GM18907 (cell line): Measurements from ENCODE around the gene HSPB1.
A peak's percentile ranks its signal among the peaks of the same experiment; 100 is the strongest.
"Not testable (repeated sequence)": the region's sequence is repeated elsewhere in the genome, so short reads cannot be mapped to it uniquely, and the experiment has no call there.

Source experiments
- ATAC-seq: cut with Tn5 transposase; IDR thresholded peaks from one replicate; pipeline ENCODE4 v1.9.1; 2021; ENCODE audit warnings: mild to moderate bottlenecking, moderate library complexity; ENCODE audit not compliant: unreplicated experiment

The HSPB1 gene

DNA sequence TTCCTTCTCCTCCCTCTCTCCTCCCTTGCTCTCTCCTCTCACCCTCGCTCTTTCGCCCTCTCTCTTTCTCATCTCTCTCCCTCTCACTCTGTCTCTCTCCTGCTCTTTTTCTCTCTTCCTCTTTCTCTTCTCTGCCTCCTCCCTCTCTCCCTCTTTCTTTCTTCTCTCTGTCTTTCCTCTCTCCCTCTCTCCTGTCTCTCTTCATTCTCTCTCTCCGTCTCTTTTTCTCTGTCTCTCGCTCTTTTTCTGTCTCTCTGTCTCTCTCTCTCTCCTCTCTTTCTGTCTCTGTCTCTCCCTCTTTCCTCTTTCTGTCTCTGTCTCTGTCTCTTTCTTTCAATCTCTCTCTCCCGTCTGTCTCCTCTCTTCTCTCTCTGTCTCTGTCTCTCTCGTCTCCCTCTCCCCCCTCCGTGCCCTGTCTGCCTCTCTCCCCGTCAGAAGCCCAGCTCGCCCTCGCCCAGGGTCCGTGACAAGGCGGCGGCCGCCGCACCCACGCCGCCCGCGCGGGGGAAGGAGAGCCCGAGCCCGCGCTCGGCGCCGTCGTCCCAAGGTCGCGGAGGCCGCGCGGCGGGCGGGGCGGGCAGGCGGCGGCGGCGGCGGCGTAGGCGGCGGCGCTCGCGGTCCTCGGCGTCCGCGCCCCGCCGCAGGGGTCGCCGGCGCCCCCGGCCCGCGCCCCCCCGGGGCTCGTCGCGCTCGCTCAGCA, 21.3 kb upstream of the HSPB1 start:
- no peak for ATAC-seq

- ATAC-seq, result no peak
These were observed 20.6 kb upstream of the HSPB1 start for GRCh38 chr7:76281706-76282343.

DNA sequence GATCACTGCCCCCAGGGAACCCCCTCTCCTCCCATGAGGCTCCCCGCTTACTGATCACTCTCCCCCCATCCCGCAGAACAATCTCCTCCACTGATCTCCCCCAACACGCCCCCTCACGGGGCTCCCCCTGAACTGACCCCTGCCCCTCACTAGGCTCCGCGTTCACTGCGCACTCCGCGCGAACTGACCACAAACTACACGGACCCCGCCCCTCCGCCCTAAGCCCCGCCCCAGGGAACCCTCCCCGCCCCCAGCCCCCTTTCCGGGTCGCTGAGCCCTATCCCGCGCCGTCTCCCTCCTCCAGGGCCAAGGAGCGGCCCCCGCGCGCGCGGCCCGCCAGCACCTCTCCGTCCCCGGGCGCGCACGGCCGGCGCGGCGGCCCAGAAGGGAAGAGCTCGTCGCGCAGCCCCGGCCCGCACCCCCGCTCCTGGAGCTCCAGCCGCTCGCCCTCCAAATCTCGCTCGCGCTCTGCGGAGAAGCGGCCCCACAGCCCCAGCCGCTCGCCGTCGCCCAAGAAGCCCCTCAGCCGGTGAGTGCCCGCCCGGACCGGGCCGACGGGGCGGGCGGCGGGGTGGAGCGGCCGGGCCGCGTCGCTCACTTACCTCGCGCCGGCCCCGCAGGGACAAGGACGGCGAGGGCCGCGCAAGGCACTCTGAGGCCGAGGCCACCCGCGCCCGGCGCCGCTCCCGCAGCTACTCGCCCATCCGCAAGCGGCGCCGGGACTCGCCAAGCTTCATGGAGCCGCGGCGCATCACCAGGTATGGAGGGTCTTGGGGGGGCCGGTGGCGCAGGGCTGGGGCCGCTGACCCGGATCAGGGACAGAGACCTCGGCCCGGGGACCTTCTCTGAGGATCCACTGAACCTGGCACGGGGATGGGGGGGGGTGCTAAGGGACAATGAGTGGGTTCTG, 19.9 kb upstream of the HSPB1 start:
- no peak for ATAC-seq

DNA sequence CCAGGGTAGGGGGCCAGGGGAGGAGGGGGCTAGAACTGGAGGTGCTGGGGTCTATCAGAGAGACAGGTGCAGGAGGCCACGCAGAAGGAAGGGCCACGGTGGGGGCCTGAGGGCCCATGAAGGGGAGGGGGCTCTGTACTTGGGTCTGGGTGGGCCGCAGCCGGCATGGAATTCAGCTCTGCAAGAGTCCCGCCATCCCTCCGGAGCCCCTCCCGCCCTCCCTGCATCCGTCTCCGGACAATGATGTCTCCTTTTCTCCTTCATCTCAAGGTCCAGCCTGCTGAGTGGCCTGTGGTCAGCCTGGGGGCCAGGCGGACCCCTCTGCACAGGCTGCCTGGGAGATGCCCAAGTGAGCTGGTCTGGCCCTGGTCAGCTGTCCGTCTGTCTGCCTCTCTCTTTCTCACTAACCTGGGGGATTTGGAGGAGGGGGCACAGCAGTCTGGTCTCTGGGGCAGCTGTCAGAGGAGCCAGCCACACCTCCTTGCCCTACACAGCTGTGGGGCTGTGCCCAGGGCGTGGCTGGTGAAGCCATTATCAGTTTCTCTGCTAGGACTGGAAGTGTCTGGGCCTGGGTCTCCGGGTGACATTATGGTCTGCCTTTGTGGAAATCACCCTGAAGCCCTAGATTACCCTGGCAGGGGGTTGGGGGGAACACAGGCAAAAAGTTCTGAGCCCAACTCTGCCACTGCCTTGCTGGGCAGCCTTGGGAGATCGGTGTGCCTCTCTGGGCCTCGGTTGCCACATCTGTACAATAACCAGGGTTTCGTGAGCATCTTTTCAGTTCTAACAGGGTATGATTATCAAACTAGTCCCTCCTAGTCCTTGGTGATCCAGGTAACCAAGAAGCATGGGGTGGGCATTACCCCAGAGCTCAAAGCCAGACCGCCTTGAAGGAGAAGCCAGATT, 19.0 kb upstream of the HSPB1 start:
- ATAC-seq, result no peak

- no peak for ATAC-seq
These were observed 16.7 kb upstream of the HSPB1 start for GRCh38 chr7:76285604-76286374.

DNA sequence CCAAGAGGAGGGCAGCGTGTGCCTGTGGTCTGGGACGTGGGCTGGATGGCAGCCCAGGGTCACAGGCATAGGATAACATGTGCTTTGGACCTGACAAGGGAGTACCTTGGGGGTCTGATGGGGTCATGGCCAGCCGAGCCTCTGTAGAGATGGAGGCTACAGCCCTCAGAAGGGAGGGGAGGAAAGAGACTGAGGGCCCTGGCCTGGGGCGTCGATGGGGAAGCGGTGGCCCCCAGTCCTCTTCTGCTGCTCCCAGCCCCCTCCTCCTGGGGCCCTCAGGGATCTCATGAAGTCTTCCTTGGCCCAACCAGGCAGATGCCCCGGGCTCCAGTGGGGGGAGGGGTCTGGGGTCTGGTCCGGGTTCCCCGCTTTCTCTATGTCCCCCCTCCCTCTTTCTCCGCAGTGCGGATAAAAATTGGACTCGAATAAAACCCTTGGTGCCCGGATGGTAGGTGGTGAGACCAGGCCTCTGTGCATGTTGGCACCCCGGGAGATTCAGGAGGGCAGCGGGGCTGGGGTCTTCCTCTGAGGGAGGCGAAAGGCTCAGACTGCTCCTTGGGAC, 15.6 kb upstream of the HSPB1 start:
- ATAC-seq, result no peak

DNA sequence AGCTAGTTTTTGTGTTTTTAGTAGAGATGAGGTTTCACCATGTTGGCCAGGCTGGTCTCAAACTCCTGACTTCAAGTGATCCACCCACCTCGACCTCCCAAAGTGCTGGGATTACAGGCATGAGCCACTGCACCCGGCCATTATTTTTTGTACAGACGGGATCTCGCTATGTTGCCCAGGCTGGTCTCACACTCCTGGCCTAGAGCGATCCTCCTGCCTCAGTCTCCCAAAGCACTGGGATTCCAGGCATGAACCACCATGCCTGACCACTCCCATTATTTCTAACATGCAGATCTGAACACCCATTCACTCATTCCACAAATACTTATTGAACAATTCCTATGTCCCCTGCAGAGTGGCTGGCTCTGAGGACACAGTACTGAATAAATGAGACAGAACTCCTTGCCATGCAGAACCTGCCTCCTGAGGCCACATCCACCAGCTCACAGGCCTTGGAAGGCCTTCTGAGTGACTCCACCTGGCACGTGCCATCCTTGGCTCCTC, 11.6 kb upstream of the HSPB1 start:
- ATAC-seq, result not testable (repeated sequence)

GRCh38 chr7:76291351-76292212, 10.9 kb upstream of the HSPB1 start:
- peak; percentile 88 for ATAC-seq

GRCh38 chr7:76292213-76292573, 10.3 kb upstream of the HSPB1 start:
- ATAC-seq, result no peak

DNA sequence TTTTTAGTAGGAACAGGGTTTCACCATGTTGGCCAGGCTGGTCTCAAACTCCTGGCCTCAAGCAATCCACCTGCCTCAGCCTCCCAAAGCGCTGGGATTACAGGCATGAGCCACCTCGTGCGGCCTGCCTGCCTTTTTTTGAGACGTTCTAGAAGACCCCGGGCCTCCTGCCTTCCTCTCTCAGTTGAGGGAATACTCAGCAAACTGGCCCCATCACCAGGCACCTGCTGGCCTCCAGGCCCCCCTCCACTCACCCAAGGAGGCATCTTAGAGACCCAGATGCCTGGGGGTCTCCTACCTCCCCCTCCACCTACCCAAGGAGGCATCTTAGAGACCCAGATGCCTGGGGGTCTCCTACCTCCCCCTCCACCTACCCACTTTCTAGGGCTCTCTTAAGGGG, 9.6 kb upstream of the HSPB1 start:
- ATAC-seq, result not testable (repeated sequence)

- ATAC-seq, result no peak
These were observed 9.0 kb upstream of the HSPB1 start for GRCh38 chr7:76293407-76293901.

GRCh38 chr7:76294344-76295024, 8.0 kb upstream of the HSPB1 start:
- no peak for ATAC-seq

DNA sequence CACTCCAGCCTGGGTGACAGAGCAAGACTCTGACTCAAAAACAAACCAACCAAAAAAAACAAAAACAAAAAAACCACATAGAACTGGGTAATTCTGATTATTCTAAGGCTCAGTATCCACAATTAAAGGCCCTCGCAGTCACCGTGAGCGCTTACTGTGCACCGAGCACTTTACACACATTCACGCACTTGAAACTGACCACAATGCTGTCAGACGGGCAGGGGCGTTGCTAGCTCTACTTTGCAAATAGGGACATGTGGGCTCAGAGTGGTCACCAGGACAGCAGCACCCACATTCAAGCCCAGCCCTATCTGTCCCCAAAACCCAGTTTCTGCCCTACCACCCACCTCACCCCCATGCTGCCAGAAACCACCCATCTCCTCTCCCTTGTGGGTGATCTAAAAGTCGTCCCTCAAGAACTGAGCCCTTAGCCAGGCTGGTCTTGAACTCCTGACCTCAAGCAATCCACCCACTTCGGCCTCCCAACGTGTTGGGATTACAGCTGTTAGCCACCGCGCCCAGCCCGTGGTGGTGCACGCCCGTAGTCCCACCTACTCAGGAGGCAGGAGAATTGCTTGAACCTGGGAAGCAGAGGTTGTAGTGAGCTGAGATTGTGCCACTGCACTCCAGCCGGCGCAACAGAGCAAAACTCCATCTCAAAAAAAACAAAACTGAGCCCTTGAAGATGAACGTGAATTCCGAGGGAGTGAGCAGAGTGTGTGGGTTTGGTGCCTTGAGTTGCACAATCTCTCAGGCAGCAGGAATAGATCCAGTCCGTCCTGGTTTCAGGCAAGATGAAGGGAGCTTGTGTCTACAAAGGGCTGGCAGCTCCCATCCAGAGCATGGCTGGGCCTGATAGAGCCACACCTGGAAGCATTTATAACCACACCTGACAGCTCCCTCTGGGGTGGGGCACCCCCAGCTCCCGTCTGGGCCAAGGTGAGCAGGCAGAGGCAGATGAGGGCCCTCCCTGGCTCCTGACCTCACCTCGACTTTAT, 5.4 kb upstream of the HSPB1 start:
- ATAC-seq, result no peak

DNA sequence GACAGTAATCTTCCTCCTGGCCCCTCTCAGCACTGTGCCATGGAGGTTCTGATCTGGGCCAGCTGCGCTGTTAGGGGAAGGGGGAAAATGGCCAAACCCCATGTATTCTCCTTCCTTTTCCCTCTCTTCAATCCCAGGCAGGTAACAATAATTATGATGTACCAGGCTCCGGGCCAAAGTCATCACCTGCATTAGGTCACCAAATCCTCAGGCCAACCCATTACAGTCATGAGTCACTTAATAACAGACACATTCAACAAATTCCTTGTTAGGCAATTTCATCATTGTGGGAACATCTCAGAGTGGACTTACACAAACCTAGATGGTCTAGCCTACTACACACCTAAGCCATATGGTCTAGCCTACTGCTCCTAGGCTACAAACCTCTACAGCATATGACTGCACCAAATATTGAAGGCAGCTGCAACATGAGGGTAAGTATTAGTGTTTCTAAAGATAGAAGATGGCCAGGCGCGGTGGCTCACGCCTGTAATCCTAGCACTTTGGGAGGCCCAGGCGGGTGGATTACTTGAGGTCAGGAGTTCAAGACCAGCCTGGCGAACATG, 2.2 kb upstream of the HSPB1 start:
- ATAC-seq, result no peak

DNA sequence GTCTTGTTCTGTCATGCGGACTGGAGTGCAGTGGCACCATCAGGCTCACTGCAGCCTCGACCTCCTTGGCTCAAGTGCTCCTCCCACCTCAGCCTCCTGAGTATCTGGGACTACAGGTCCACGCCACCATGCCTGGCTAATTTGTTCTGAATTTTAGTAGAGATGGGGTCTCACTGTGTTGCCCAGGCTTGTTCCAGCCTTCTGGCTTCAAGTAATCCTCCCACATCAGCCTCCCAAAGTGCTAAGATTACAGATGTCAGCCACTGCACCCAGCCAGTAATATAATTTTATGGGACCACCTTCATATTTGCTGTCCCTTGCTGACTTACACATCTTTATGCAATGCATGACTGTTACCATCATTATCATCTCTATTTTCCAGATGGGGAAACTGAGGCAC, 1.5 kb upstream of the HSPB1 start:
- no peak for ATAC-seq
